Thoracic aorta (tissue), 2 donors: ENCODE measurements around the gene SIL1. TPM values are rescaled to one million over a fixed set of nuclear protein-coding genes. Genes with fewer than 3 reads are reported as not detected.

ENCODE experiments used
- ATAC-seq: fragments of 150-250 bp; one replicate; pipeline ENCODE4 v1.8.0; 2017; ENCODE audit warnings: low read depth; ENCODE audit not compliant: insufficient number of reproducible peaks, low FRiP score
- DNase-seq: peaks from one replicate; pipeline ENCODE4 v3.0.0-alpha.2; 2020; ENCODE audit warnings: low spot score
- H3K27ac ChIP-seq, 2 donors: fragments of 200-600 bp; sonication (generic); 1 replicate in 1 of 2; 2 replicates in 1 of 2; pipeline ENCODE4 v1.5.1; 2016; ENCODE audit warnings: mild to moderate bottlenecking in 2 of 2, moderate library complexity in 2 of 2
- H3K27me3 ChIP-seq: fragments of 200-600 bp; sonication (generic); replicated peaks from 2 replicates; pipeline ENCODE4 v1.6.0; 2016; ENCODE audit warnings: mild to moderate bottlenecking; ENCODE audit not compliant: insufficient read depth
- H3K36me3 ChIP-seq: fragments of 200-600 bp; sonication (generic); one replicate; pipeline ENCODE4 v1.5.1; 2016
- H3K4me1 ChIP-seq, 2 donors: fragments of 200-600 bp; sonication (generic); 1 replicate in 1 of 2; 2 replicates in 1 of 2; pipeline versions ENCODE4 v1.5.1 to v1.6.0; 2016; ENCODE audit warnings: low read depth in 2 of 2, mild to moderate bottlenecking in 1 of 2; ENCODE audit not compliant: control insufficient read depth in 1 of 2
- H3K4me3 ChIP-seq: fragments of 200-600 bp; sonication (generic); 2 replicates; pipeline ENCODE4 v1.5.1; 2016; ENCODE audit warnings: mild to moderate bottlenecking
- H3K9me3 ChIP-seq: fragments of 200-600 bp; sonication (generic); 2 replicates; pipeline ENCODE4 v1.5.1; 2016
- CTCF ChIP-seq: fragments of 200-600 bp; sonication (generic); IDR thresholded peaks from one replicate; pipeline ENCODE4 v1.5.1; 2019; ENCODE audit warnings: antibody characterized with exemption
- total RNA-seq, 2 donors: library from RNA; depleted of rRNA; stranded (reverse); fragments of >200 nt; gene quantifications; one replicate each; pipeline versions ENCODE4 v1.1.0 to v1.2.3, GENCODE V29; 2016

Gene SIL1
- total RNA-seq, 2 donors from 2014 or later = 33.1 to 41.2 TPM

GRCh38 chr5:139124774-139125520, 73.2 kb downstream of the SIL1 start:
- DNase-seq (no peak), ATAC-seq (no peak)
- Histone ChIP-seq H3K27me3 (no peaks in the 10 kb centered on the region), H3K36me3 (no peaks in the 10 kb centered on the region), H3K9me3 (no peaks in the 10 kb centered on the region), H3K4me3 (no peak overlapping the region), H3K4me1 (peaks cover 18 to 86% of the 10 kb centered on the region in 2 donors), H3K27ac (peak overlapping the region; percentile 29 to 82)
- no peak for TF ChIP-seq CTCF

DNA sequence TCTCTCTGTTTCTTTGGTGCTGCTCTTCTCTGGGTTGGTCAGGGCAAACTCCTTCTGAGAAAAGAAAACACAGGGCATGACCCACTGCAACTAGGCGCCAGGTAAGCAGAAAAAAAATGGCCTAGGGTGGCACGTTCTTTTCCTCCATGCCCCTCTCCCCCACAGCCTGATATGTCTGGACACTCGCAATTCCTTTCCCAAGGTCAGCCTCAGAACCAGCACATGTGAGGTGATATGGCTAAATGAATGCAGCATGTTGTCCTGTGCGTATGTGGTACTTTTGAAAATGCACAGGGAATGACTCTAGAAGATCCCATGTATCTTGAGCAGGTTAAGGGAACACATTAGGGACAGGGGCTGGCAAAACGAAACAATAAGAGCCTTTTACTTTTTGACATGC, 77.0 kb downstream of the SIL1 start:
- H3K27ac ChIP-seq = peak overlapping the region; percentile 68 to 73
- no peak for TF ChIP-seq CTCF
- peak overlapping the region; percentile 50 for H3K4me3 ChIP-seq
- H3K36me3 ChIP-seq = no peaks in the 10 kb centered on the region
- H3K27me3 ChIP-seq = no peaks in the 10 kb centered on the region
- H3K9me3 ChIP-seq = no peaks in the 10 kb centered on the region
- DNase-seq = no peak
- ATAC-seq = no peak
- H3K4me1 ChIP-seq = peaks cover 32 to 91% of the 10 kb centered on the region in 2 donors

DNA sequence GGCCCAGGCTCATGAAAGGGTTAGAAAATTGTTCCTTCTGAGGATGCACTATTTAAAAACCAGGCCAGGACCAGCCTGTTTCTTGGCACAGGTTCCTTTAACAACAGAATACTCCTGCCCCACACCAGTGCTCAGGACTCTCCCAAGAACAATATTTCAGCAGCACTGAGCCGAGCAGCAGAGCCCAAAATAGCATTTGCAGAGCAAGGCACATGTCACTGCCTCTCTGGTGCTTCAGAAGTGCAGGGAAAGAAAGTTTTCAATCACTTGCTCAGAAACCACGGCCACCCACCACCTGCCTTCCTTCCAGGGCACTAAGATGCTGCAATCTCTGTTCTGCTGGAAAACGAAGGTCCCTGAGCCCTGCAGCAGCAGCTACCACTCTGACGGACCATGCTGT, 77.6 kb downstream of the SIL1 start:
- peak overlapping the region; percentile 50 for H3K4me3 ChIP-seq
- H3K9me3 ChIP-seq = no peaks in the 10 kb centered on the region
- H3K27ac ChIP-seq = peak overlapping the region; percentile 68 to 73
- no peak for DNase-seq
- no peaks in the 10 kb centered on the region for H3K36me3 ChIP-seq
- peaks cover 30 to 87% of the 10 kb centered on the region in 2 donors for H3K4me1 ChIP-seq
- peak; percentile 58 for ATAC-seq
- TF ChIP-seq CTCF = no peak
- no peaks in the 10 kb centered on the region for H3K27me3 ChIP-seq

GRCh38 chr5:139118804-139119203, 79.4 kb downstream of the SIL1 start:
- H3K27me3 ChIP-seq = no peaks in the 10 kb centered on the region
- DNase-seq (no peak), ATAC-seq (no peak)
- H3K4me1 ChIP-seq = peaks cover 30 to 77% of the 10 kb centered on the region in 2 donors
- H3K27ac ChIP-seq = peak overlapping the region; percentile 68 to 73
- H3K9me3 ChIP-seq = no peaks in the 10 kb centered on the region
- TF ChIP-seq CTCF = no peak
- no peaks in the 10 kb centered on the region for H3K36me3 ChIP-seq
- no peak overlapping the region for H3K4me3 ChIP-seq

GRCh38 chr5:139117342-139117884, 80.8 kb downstream of the SIL1 start:
- ATAC-seq (no peak), DNase-seq (no peak)
- Histone ChIP-seq H3K4me1 (peaks cover 30 to 69% of the 10 kb centered on the region in 2 donors), H3K36me3 (no peaks in the 10 kb centered on the region), H3K27ac (peak overlapping the region; percentile 68 to 73), H3K4me3 (no peak overlapping the region), H3K27me3 (no peaks in the 10 kb centered on the region), H3K9me3 (no peaks in the 10 kb centered on the region)
- no peak for TF ChIP-seq CTCF
